ENCODE measurements around the gene DENND1A.

Gene DENND1A

DNA sequence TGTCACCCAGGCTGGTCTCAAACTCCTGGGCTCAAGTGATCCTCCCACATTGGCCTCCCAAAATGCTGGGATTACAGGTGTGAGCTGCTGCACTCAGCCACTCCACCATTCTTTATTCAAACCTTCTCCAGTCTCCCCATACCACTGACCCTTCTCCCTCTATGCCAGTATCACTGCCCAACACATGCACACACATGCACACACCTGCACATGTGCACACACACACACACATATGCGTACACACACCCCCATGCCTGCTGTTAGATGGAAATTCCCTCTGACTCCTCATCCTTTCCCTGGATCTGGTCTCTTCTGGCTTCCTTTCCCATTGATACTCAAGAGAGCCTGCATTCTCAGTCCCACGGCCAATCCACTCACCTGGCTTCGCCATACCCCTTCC lies 404.0 kb downstream of the DENND1A start:
- Histone ChIP-seq H3K4me2 (ENCODE audit: low read depth, low read length, poor library complexity, severe bottlenecking) (no peak overlapping the region), H4K20me1 (ENCODE audit: insufficient read depth, low read length, poor library complexity, severe bottlenecking) (no peaks in the 10 kb centered on the region), H3K4me1 (ENCODE audit: insufficient read depth, low read length, poor library complexity, severe bottlenecking) (no peaks in the 10 kb centered on the region), H3K79me2 (ENCODE audit: insufficient read depth, low read length) (no peaks in the 10 kb centered on the region), H3K36me3 (ENCODE audit: insufficient read depth, low read length) (no peaks in the 10 kb centered on the region), H3K9me2 (replicated peaks; ENCODE audit: low read depth, low read length) (no peaks in the 10 kb centered on the region), H3K9me3 (ENCODE audit: insufficient read depth, low read depth, low read length) (peaks cover 8% of the 10 kb centered on the region), H3K27me3 (ENCODE audit: insufficient read depth, low read length, poor library complexity, severe bottlenecking) (no peaks in the 10 kb centered on the region), H3K4me3 (ENCODE audit: low read length, poor library complexity, severe bottlenecking) (no peak overlapping the region), H3F3A (ENCODE audit: low read depth) (no peaks in the 10 kb centered on the region), H2AFZ (ENCODE audit: low read length) (no peak overlapping the region), H3K9ac (ENCODE audit: low read depth, low read length, poor library complexity, severe bottlenecking) (no peak overlapping the region)
- no peak for TF ChIP-seq EZH2phosphoT487 (IDR thresholded peaks at IDR 0.05; ENCODE audit: borderline replicate concordance)
- TF ChIP-seq CTCF (conservative IDR thresholded peaks at IDR 0.05; ENCODE audit: low read length) = no peak

GRCh38 chr9:123525424-123525823 lies 404.5 kb downstream of the DENND1A start:
- no peak overlapping the region for H2AFZ ChIP-seq (ENCODE audit: low read length)
- no peaks in the 10 kb centered on the region for H3K27me3 ChIP-seq (ENCODE audit: insufficient read depth, low read length, poor library complexity, severe bottlenecking)
- no peaks in the 10 kb centered on the region for H4K20me1 ChIP-seq (ENCODE audit: insufficient read depth, low read length, poor library complexity, severe bottlenecking)
- no peak overlapping the region for H3K4me3 ChIP-seq (ENCODE audit: low read length, poor library complexity, severe bottlenecking)
- H3K9me3 ChIP-seq (ENCODE audit: insufficient read depth, low read depth, low read length) = peaks cover 8% of the 10 kb centered on the region
- H3K4me1 ChIP-seq (ENCODE audit: insufficient read depth, low read length, poor library complexity, severe bottlenecking) = no peaks in the 10 kb centered on the region
- no peak overlapping the region for H3K9ac ChIP-seq (ENCODE audit: low read depth, low read length, poor library complexity, severe bottlenecking)
- no peaks in the 10 kb centered on the region for H3K79me2 ChIP-seq (ENCODE audit: insufficient read depth, low read length)
- H3F3A ChIP-seq (ENCODE audit: low read depth) = no peaks in the 10 kb centered on the region
- no peak overlapping the region for H3K4me2 ChIP-seq (ENCODE audit: low read depth, low read length, poor library complexity, severe bottlenecking)
- no peaks in the 10 kb centered on the region for H3K36me3 ChIP-seq (ENCODE audit: insufficient read depth, low read length)
- H3K9me2 ChIP-seq (replicated peaks; ENCODE audit: low read depth, low read length) = no peaks in the 10 kb centered on the region
- no peak for TF ChIP-seq EZH2phosphoT487 (IDR thresholded peaks at IDR 0.05; ENCODE audit: borderline replicate concordance)
- TF ChIP-seq CTCF (conservative IDR thresholded peaks at IDR 0.05; ENCODE audit: low read length) = no peak

DNA sequence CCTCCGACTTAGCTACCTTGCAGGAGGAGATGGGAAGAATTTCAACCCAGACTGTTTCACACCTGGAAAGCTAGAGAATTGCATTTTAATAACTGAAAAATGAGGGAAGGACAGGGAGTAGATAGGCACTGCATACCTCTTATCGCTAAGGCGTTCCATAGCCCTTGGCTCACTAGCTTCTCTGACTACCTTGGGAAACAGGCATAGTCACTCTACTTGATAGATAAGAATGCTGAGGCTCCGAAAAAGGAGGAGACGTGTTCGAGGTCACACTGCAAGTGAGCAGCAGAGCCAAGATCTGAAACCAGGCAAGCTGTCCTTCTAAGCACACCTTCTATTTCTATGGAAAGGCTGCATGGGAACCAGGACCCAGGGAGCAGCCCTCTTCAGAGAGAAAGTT lies 405.1 kb downstream of the DENND1A start:
- H3K9me2 ChIP-seq (replicated peaks; ENCODE audit: low read depth, low read length) = no peaks in the 10 kb centered on the region
- TF ChIP-seq EZH2phosphoT487 (IDR thresholded peaks at IDR 0.05; ENCODE audit: borderline replicate concordance) (no peak), CTCF (conservative IDR thresholded peaks at IDR 0.05; ENCODE audit: low read length) (no peak)
- no peaks in the 10 kb centered on the region for H3K27me3 ChIP-seq (ENCODE audit: insufficient read depth, low read length, poor library complexity, severe bottlenecking)
- no peak overlapping the region for H3K4me2 ChIP-seq (ENCODE audit: low read depth, low read length, poor library complexity, severe bottlenecking)
- H3F3A ChIP-seq (ENCODE audit: low read depth) = no peaks in the 10 kb centered on the region
- no peak overlapping the region for H3K4me3 ChIP-seq (ENCODE audit: low read length, poor library complexity, severe bottlenecking)
- no peaks in the 10 kb centered on the region for H3K4me1 ChIP-seq (ENCODE audit: insufficient read depth, low read length, poor library complexity, severe bottlenecking)
- no peaks in the 10 kb centered on the region for H3K79me2 ChIP-seq (ENCODE audit: insufficient read depth, low read length)
- H2AFZ ChIP-seq (ENCODE audit: low read length) = no peak overlapping the region
- no peak overlapping the region for H3K9ac ChIP-seq (ENCODE audit: low read depth, low read length, poor library complexity, severe bottlenecking)
- no peaks in the 10 kb centered on the region for H4K20me1 ChIP-seq (ENCODE audit: insufficient read depth, low read length, poor library complexity, severe bottlenecking)
- peaks cover 8% of the 10 kb centered on the region for H3K9me3 ChIP-seq (ENCODE audit: insufficient read depth, low read depth, low read length)
- H3K36me3 ChIP-seq (ENCODE audit: insufficient read depth, low read length) = no peaks in the 10 kb centered on the region
